HG02884 (cell line): ENCODE measurements around the gene KRTAP5-5.
"Not testable (repeated sequence)": the region's sequence is repeated elsewhere in the genome, so short reads cannot be mapped to it uniquely, and the experiment has no call there.

Experiments used
- ATAC-seq: cut with Tn5 transposase; IDR thresholded peaks from one replicate; pipeline ENCODE4 v1.9.1; 2021; ENCODE audit warnings: mild to moderate bottlenecking, moderate library complexity; ENCODE audit not compliant: unreplicated experiment

KRTAP5-5 gene

GRCh38 chr11:1607156-1607845, 22.3 kb upstream of the KRTAP5-5 start:
- ATAC-seq = not testable (repeated sequence)

- not testable (repeated sequence) for ATAC-seq
These were observed 21.7 kb upstream of the KRTAP5-5 start for GRCh38 chr11:1607901-1608300.

GRCh38 chr11:1608363-1608762, 21.2 kb upstream of the KRTAP5-5 start, which contains the start of gene KRTAP5-3:
Gene KRTAP5-3 (minus strand): TSS chr11:1608463. CDS start chr11:1608385, 78 bp downstream.
- no peak for ATAC-seq

- ATAC-seq = no peak
These were observed 11.3 kb upstream of the KRTAP5-5 start for GRCh38 chr11:1618231-1618630.

- no peak for ATAC-seq
These were observed 10.1 kb upstream of the KRTAP5-5 start for GRCh38 chr11:1619449-1619848.

GRCh38 chr11:1622086-1622485, 7.5 kb upstream of the KRTAP5-5 start, which contains the start of gene KRTAP5-4:
Gene KRTAP5-4 (minus strand): TSS chr11:1622138. CDS start chr11:1622093, 45 bp downstream.
- no peak for ATAC-seq

- ATAC-seq = no peak
These were observed 5.9 kb upstream of the KRTAP5-5 start for GRCh38 chr11:1623716-1624115.

GRCh38 chr11:1624621-1625020, 5.0 kb upstream of the KRTAP5-5 start:
- no peak for ATAC-seq

GRCh38 chr11:1625541-1625940, 4.0 kb upstream of the KRTAP5-5 start:
- no peak for ATAC-seq

- ATAC-seq = no peak
These were observed 859 bp upstream of the KRTAP5-5 start for GRCh38 chr11:1628506-1629325.

- no peak for ATAC-seq
These were observed 696 bp downstream of the KRTAP5-5 start for GRCh38 chr11:1630271-1630670.

GRCh38 chr11:1631066-1631568, 1.5 kb downstream of the KRTAP5-5 start:
- ATAC-seq = no peak

GRCh38 chr11:1632053-1632714, 2.6 kb downstream of the KRTAP5-5 start:
- ATAC-seq = no peak

GRCh38 chr11:1633864-1634263, 4.3 kb downstream of the KRTAP5-5 start:
- ATAC-seq = no peak

GRCh38 chr11:1636291-1636950, 6.8 kb downstream of the KRTAP5-5 start:
- no peak for ATAC-seq

- no peak for ATAC-seq
These were observed 8.1 kb downstream of the KRTAP5-5 start for GRCh38 chr11:1637628-1638027.

- ATAC-seq = no peak
These were observed 8.8 kb downstream of the KRTAP5-5 start for GRCh38 chr11:1638344-1638743.

GRCh38 chr11:1639102-1639620, 9.6 kb downstream of the KRTAP5-5 start:
- ATAC-seq = no peak

GRCh38 chr11:1639666-1640065, 10.1 kb downstream of the KRTAP5-5 start:
- ATAC-seq = no peak
